GDM1 (cell line): Measurements from ENCODE around the gene KIT.
A peak's percentile ranks its signal among the peaks of the same experiment; 100 is the strongest.

Source experiments
- DNase-seq: peaks from one replicate; lab custom pipeline; 2025; lab: John Stamatoyannopoulos, UW

Gene KIT

DNA sequence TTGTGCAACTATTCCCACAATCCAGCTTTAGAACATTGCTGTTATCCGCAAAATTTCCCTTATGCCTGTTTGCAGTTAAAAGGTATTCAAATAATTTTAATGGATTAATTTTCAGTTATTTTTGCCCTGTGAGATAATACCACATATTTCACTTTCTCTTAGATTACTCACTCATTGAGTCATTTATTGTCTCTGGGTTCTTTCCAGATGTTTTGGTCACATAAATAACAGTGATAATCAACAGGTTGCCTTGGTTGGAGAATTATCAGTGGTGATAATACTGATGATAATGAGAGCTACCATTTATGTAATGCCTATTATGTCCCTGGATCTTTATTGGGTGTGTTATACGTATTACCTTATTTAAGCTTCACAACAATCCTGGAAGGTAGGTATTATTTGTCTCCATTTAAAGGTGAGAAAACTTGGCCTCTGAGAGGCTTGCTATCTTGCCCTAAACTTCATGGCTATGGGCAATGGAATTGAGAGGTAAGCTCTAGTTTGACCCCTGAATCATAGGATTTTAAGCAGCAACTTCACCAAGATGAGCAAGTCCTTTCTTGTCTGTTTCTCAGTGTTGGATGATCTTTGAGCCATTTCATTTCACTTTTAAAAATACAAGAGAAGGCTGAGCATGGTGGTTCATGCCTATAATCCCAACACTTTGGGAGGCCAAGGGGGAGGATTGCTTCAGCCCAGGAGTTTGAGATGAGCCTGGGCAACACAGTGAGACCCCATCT lies 87.4 kb downstream of the KIT start:
- DNase-seq, result no peak

DNA sequence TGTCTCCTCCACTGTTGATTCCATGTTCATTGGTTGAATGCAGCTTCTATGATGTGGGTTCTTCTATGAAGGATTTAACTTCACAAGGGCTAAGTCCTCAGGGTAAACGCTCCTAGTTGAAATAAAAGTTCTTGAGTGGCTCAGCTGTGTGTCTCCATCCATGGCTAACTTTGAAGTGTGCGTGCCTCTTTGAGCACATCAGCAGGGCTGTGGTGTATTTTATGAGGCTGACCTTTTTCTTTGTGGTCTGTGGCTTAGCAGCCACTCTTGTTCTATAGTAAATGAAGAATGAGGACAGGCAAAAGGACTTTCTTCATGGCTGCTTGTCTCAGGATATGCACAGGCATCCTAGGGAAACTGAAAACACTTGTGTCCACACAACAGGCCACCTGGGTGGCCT lies 88.5 kb downstream of the KIT start:
- peak; percentile 59 for DNase-seq

DNA sequence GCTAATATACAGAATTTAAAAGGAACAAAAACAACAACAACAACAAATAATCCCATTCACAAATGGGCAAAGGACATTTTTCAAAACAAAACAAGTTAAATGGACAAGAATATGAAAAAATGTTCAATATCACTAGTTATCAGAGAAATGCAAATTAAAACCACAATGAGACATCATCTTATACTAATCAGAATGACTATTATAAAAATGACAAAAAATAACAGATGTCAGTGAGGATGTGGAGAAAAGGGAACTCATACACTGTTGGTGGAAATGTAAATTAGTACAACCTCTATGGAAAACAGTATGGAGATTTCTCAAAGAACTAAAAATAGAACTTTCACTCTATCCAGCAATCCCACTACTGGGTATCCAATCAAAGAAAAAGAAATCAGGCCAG lies 92.6 kb downstream of the KIT start:
- no peak for DNase-seq

DNA sequence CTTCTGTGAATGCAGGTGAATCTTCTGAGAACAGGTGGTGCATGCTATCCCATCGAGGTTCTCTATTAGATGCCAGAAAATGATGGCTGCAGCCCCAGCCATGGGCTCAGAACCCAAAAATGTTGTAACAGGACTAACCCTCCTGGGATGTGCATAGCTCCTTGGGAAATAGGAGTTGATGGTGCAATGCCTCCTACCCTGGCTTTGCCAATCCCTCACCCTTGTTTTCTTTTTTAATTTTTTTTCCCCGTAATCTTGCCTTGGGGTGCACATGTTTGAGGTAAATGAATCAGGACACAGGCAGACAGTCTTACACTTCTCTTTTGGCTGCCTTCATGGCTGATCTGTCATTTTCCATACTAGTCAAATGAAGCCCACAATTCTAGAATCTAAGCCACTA lies 96.6 kb downstream of the KIT start:
- DNase-seq, result no peak

DNA sequence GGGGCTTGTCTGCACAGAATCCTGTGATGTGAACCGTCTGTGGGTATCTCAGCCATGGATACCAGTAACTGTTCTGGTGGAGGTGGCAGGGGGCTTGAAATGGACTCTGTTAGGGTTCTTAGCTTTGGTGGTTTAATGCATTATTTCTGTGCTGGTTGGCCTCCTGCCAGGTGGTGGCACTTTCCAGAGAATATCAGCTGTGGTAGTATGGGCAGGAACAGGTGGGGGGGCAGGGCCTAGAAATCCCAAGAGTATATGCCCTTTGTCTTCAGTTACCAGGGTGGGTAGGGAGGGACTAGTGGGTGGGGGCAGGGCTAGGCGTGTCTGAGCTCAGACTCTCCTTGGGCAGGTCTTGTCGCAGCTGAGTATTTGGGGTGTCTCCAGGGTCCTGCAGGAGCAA lies 106.7 kb downstream of the KIT start:
- no peak for DNase-seq

DNA sequence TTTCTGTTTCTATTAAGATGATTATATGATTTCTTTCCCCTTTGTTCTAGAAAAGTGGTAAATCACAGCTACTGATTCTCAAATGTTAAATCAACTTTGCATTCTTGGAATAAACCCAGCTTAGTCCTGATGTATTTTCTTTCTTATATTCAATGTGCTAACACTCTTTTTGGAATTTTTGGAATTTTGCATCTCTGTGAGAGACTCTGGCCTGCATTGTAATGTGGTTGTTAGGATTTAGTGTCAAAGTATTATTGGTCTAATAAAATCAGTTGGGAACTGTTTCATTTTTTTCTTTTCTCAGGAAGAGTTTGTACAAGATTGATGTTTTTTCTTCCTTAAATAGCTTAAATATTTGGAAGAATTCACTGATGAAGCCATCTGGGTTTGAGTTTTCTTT lies 109.6 kb downstream of the KIT start:
- no peak for DNase-seq

DNA sequence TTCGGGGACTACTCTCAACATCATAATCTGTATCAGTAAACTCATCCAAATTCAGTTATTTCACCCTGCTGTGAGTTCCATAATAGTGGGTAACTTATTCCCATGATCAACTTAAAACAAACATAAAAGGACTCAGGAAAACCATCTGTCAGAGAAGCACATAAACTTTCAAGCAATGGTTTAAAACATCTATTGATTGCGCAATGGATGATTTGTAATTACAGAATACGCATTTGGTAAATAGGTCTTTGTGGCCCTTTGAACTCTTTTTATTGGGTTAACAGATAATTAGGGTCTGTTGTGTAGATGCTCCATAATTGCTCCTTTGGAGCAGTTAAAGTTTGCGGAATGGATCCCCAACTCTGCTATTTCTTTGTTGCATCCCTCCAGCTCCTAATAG lies 115.3 kb downstream of the KIT start:
- DNase-seq, result no peak

DNA sequence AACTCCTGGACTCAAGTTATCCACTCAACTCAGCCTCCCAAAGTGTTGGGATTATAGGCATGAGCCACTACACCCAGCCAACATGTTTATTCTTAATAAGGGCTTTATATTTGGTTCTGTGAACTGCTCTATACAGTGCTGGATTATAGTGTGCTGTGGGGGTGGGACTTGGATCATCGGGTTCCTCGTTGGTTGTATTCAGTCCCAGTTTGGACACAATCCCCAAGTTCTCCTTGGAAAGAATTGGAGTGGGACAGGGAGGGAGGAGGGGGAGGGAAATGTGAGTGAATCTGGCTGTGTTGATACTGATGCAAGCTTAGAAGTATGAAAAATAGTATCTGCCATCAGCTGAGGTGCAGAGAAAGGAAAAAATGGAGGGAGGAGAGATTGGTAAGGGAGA lies 121.3 kb downstream of the KIT start:
- DNase-seq, result no peak

DNA sequence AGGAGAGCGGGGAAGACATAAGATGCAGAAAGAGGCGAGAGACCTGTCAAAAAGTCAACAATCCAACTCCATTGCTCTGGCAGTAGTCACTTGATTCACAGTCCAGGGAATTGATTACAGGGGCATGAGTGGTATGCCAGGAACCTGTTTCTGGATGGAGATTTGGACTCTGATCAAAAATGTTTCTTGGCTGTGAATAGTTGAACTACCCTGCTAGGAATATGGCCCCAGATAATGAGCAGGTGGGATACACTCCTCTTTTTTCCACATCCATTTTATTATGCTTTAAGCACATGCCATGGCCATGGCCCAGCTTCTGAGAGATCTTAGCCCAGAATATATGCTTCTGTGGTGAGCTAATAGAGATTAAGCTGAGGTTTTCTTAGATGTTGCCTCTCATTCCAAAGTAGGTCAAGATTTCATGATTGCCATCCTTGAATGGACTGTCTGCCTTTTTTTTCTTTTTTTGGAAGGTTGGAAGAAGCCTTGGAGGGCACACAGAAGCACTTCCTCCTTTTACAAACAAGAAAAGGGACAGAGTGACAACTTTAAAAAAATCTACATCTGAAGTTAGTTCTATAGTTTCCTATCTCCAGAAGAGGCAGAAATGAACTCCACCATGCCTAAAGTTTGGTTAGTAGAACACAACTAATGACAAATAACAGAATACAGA lies 121.9 kb downstream of the KIT start:
- DNase-seq, result peak; percentile 35

DNA sequence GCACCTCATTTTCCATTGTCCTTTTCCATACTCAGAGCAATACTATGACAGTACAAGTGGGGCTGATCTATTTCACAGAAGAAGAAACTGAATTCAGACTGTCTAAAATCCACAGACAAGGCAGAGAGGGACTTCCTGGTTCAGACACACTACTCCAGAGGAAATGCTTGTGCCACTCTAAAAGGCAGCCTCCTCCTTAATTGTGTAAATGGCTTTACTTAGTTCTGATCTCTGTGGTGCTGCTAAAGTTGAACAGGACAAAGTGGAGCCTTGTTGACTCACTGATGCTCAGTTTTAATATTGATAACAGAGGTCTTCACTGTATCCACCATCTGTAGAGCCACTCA lies 122.4 kb downstream of the KIT start:
- no peak for DNase-seq

DNA sequence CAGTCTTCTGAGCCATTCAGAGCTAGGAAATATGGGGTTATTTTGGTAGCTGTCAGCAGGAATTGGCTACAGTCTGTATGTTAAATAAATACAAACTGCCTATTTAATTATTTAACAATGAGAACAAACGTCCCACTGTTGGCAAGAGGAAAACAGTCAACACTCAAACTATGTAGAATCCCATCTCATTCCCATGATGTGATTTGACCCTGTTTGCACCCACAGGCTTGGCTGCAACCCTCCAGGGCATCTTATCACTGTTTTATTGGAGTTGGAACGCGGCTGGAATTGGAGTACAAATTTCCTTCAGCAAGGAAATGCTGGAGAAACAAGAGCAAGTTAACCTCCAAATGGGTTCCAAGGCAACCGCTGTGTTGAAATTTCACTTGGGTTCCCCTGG lies 124.0 kb downstream of the KIT start:
- DNase-seq, result no peak

DNA sequence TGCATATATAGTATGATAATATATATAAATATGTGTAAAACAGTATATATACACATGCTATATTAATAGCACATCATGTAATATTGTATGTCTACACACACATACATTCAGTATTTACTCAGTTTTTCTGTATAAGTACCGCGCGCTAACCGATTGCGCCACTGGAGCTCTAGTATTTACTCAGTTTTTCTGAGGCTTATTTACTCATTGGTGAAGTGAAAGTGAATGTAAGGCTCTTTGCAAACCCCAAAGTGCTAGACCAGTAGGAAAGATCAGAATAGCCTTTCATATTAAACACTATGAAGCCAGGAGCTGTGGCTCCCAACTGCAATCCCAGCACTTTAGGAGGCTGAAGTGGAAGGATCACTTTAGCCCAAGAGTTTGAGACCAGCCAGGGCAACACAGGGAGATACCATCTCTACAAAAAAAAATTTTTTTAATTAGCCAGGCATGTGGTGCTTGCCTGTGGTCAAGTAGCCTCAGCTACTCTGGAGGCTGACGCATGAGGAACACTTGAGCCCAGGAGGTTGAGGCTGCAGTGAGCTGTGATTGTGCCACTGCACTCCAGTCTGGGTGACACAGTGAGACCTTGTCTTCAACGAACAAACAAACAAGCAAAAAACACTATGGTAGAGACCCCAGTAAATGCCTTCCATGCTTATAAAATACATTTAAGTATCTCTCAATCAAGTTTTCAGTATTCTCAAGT lies 125.8 kb downstream of the KIT start:
- no peak for DNase-seq

DNA sequence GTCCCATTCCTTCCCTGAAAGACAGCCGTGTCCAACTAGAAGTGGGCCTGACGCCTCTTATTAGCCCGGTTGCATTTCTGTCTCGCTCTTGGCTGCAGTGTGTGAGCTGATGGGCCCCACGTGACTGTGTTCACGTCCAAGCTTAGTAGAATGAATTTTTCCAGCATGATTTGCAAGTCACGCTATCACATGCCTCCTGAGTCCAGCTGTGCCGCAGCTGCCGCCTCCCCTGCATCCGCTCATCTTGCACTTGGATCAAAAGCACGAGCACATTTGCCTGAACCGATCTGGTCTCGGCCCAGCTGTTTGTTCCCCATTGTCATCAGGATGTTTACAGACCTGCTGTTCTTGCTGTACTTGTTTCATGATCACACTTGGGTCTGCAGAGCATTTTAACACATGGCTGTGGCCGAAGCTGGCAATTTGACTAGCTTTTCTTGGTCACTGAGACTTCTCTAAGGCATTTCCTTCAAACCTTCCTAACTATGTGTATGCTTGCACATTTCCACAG lies 126.5 kb downstream of the KIT start:
- DNase-seq, result no peak
